K562 (cell line): ENCODE data around the gene MTA1. TPM values are rescaled to one million over a fixed set of nuclear protein-coding genes. Genes with fewer than 3 reads are reported as not detected.

Experiments used
- AFF1 ChIP-seq, 2 experiments: fragments of 450-650 bp; IDR thresholded peaks; 2 replicates each; pipeline ENCODE4 v1.6.1; 2018; ENCODE audit warnings: mild to moderate bottlenecking in 2 of 2, low read depth in 1 of 2; ENCODE audit not compliant: partially characterized antibody in 2 of 2
- DNMT1 ChIP-seq: fragments of 450-650 bp; IDR thresholded peaks from 2 replicates; pipeline ENCODE4 v1.6.1; 2016; ENCODE audit warnings: antibody characterized with exemption, mild to moderate bottlenecking
- KLF1 ChIP-seq: fragments of 450-650 bp; IDR thresholded peaks from 2 replicates; pipeline ENCODE4 v1.6.1; 2016; ENCODE audit warnings: missing genetic modification characterization, missing compliant biosample characterization
- LCOR ChIP-seq: sonication (generic); formaldehyde crosslinking; IDR thresholded peaks from 2 replicates; pipeline ENCODE4 v1.8.0; 2022; ENCODE audit warnings: mild to moderate bottlenecking, missing genetic modification reagents
- MTA3 ChIP-seq: fragments of 450-650 bp; formaldehyde crosslinking; IDR thresholded peaks from 2 replicates; pipeline ENCODE4 v1.6.1; 2017; ENCODE audit warnings: mild to moderate bottlenecking, borderline replicate concordance
- PML ChIP-seq: IDR thresholded peaks from 2 replicates; pipeline ENCODE4 v1.6.1; 2012; ENCODE audit warnings: low read length, inconsistent platforms
- SIX5 ChIP-seq, 2 experiments: IDR thresholded peaks; 2 replicates each; pipeline ENCODE4 v1.6.1; 2011; ENCODE audit warnings: low read length in 2 of 2, borderline replicate concordance in 1 of 2, low read depth in 1 of 2, mild to moderate bottlenecking in 1 of 2, moderate library complexity in 1 of 2; ENCODE audit not compliant: insufficient read depth in 1 of 2
- U2AF1 ChIP-seq: fragments of 200-400 bp; formaldehyde crosslinking; optimal IDR thresholded peaks from 2 replicates; pipeline ENCODE3; 2017; ENCODE audit warnings: mild to moderate bottlenecking, low read depth, low read length, moderate library complexity
- XRCC4 ChIP-seq: IDR thresholded peaks from one replicate; pipeline ENCODE4 v1.6.1; 2011; ENCODE audit not compliant: insufficient read depth, insufficient read length; ENCODE audit errors: extremely low read depth
- YY1 ChIP-seq, 3 experiments: IDR thresholded peaks; 2 replicates each; pipeline ENCODE4 v1.6.1; 2011; ENCODE audit warnings: low read length in 2 of 3, mild to moderate bottlenecking in 2 of 3, moderate library complexity in 2 of 3, borderline replicate concordance in 1 of 3, control low read depth in 1 of 3, low read depth in 1 of 3; ENCODE audit not compliant: insufficient read depth in 3 of 3, insufficient replicate concordance in 2 of 3, control insufficient read depth in 1 of 3, insufficient read length in 1 of 3; ENCODE audit errors: extremely low read depth in 1 of 3
- ZNF146 ChIP-seq: IDR thresholded peaks from one replicate; pipeline ENCODE4 v1.6.1; 2018; ENCODE audit warnings: missing compliant biosample characterization; ENCODE audit not compliant: unreplicated experiment
- ZNF561 ChIP-seq: fragments of 450-650 bp; formaldehyde crosslinking; conservative IDR thresholded peaks from 2 replicates; pipeline ENCODE4 v1.4.0; 2020; ENCODE audit warnings: mild to moderate bottlenecking, moderate library complexity
- ZNF655 ChIP-seq: fragments of 250-450 bp; sonication (Bioruptor Pico); IDR thresholded peaks from 2 replicates; pipeline ENCODE4 v1.5.0; 2021
- ZNF668 ChIP-seq: fragments of 250-450 bp; sonication (Bioruptor Pico); IDR thresholded peaks from 2 replicates; pipeline ENCODE4 v1.8.0; 2022; ENCODE audit warnings: mild to moderate bottlenecking, inconsistent platforms
- ZNF699 ChIP-seq: fragments of 250-450 bp; sonication (Bioruptor Pico); IDR thresholded peaks from 2 replicates; pipeline ENCODE4 v1.8.0; 2021; ENCODE audit warnings: mild to moderate bottlenecking, moderate library complexity; ENCODE audit not compliant: insufficient replicate concordance
- polyA plus RNA-seq, 8 experiments: library from polyadenylated mRNA; depleted of rRNA in 4 of 8; stranded (reverse) in 5 of 8; unstranded in 3 of 8; fragments of >200 nt; fragmentation: Nextera tagmentation in 2 of 8; fragmentation: Illumina TruSeq in 1 of 8; extraction: Ambion mirVana in 2 of 8; extraction: Trizol in 1 of 8; gene quantifications; 2 replicates each; pipeline versions ENCODE4 v1.2.1 to v1.2.3, GENCODE V29; 2011 to 2014; ENCODE audit warnings: inconsistent platforms in 1 of 8, missing spikeins in 1 of 8
- total RNA-seq, 7 experiments: library from RNA; depleted of rRNA in 6 of 7; stranded (reverse); fragments of >200 nt in 6 of 7; fragmentation: Illumina TruSeq in 2 of 7; extraction: Trizol in 2 of 7; gene quantifications; 2 replicates each; pipeline versions ENCODE4 v1.2.1 to v1.2.3, GENCODE V29; 2011 to 2021; ENCODE audit warnings: low replicate concordance in 1 of 7
- TF ChIP-seq, protein P1 (sequence below): sonication (generic); IDR thresholded peaks from 2 replicates; pipeline ENCODE4 v1.6.1; 2016
- TF ChIP-seq, protein P2 (sequence below), 2 experiments: fragments of 150-350 bp in 1 of 2; IDR thresholded peaks; 2 replicates each; pipeline ENCODE4 v1.6.1; 2012 to 2016; ENCODE audit warnings: low read depth in 2 of 2, low read length in 2 of 2, mild to moderate bottlenecking in 1 of 2, moderate library complexity in 1 of 2

MTA1 gene
- total and polyA plus RNA-seq, 9 of the 15 experiments (the other 6 are each of a cell fraction or from before 2014, with no cell fraction given): 0.13 to 118 (median 32.3) TPM

DNA sequence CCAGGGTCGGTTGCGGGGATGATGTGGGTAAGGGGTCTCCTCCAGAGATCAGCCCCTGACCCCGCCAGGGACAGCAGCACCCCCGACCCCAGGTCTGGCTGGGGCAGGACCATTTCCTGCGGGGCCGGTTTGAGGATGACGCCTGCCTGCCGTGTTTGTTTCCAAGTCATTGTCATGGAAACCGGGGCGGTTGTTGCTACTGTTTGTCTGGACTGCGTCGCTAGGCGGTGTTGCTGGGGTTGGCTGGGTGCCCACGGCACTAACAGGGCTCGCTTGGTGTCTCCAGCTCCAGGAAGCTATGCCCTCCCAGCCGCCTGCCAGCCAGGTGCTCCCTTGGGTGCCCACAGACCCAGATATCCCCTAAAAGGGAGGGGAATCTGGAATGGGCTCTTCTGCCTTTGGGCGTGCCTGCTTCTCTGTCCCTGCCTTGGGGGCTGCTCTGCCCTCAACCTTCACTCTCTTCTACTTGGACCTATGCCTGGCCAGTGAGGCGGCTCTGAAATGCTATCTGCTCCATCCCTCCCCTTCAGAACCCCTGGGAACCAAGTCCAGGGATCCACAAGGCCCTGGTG lies 62.3 kb downstream of the MTA1 start (continued):
- no peak for TF ChIP-seq DNMT1
- TF ChIP-seq KLF1 (tag): peak; percentile 94
- TF ChIP-seq, protein P1, sequence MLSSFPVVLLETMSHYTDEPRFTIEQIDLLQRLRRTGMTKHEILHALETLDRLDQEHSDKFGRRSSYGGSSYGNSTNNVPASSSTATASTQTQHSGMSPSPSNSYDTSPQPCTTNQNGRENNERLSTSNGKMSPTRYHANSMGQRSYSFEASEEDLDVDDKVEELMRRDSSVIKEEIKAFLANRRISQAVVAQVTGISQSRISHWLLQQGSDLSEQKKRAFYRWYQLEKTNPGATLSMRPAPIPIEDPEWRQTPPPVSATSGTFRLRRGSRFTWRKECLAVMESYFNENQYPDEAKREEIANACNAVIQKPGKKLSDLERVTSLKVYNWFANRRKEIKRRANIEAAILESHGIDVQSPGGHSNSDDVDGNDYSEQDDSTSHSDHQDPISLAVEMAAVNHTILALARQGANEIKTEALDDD: no peak
- no peak for TF ChIP-seq LCOR (CRISPR knock-in tag)
- no peak for TF ChIP-seq SIX5 (IDR thresholded peaks at IDR 0.05; ENCODE audit: borderline replicate concordance in 1 of 2, insufficient read depth in 1 of 2, low read depth in 1 of 2, low read length in 2 of 2)
- TF ChIP-seq, protein P2, sequence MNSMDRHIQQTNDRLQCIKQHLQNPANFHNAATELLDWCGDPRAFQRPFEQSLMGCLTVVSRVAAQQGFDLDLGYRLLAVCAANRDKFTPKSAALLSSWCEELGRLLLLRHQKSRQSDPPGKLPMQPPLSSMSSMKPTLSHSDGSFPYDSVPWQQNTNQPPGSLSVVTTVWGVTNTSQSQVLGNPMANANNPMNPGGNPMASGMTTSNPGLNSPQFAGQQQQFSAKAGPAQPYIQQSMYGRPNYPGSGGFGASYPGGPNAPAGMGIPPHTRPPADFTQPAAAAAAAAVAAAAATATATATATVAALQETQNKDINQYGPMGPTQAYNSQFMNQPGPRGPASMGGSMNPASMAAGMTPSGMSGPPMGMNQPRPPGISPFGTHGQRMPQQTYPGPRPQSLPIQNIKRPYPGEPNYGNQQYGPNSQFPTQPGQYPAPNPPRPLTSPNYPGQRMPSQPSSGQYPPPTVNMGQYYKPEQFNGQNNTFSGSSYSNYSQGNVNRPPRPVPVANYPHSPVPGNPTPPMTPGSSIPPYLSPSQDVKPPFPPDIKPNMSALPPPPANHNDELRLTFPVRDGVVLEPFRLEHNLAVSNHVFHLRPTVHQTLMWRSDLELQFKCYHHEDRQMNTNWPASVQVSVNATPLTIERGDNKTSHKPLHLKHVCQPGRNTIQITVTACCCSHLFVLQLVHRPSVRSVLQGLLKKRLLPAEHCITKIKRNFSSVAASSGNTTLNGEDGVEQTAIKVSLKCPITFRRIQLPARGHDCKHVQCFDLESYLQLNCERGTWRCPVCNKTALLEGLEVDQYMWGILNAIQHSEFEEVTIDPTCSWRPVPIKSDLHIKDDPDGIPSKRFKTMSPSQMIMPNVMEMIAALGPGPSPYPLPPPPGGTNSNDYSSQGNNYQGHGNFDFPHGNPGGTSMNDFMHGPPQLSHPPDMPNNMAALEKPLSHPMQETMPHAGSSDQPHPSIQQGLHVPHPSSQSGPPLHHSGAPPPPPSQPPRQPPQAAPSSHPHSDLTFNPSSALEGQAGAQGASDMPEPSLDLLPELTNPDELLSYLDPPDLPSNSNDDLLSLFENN (IDR thresholded peaks at IDR 0.05; ENCODE audit: low read depth in 2 of 2, low read length in 2 of 2): no peak
- no peak for TF ChIP-seq AFF1 (IDR thresholded peaks at IDR 0.05; ENCODE audit: low read depth in 1 of 2, partially characterized antibody in 2 of 2)
- TF ChIP-seq YY1 (IDR thresholded peaks at IDR 0.05; ENCODE audit: borderline replicate concordance in 1 of 3, control insufficient read depth in 1 of 3, extremely low read depth in 1 of 3, insufficient read depth in 3 of 3, insufficient read length in 1 of 3, insufficient replicate concordance in 2 of 3, low read depth in 1 of 3, low read length in 2 of 3): peak in 1 of 3 experiments; percentile 41
- no peak for TF ChIP-seq PML
- TF ChIP-seq ZNF655 (CRISPR knock-in tag): no peak
- no peak for TF ChIP-seq XRCC4
- no peak for TF ChIP-seq ZNF146
- no peak for TF ChIP-seq ZNF699 (CRISPR knock-in tag)
- TF ChIP-seq MTA3: no peak
- no peak for TF ChIP-seq ZNF561 (CRISPR knock-in tag)
- no peak for TF ChIP-seq U2AF1
- no peak for TF ChIP-seq ZNF668 (CRISPR knock-in tag)
